GM21447 (cell line): Measurements from ENCODE around the gene ABI3BP.

ENCODE experiments used
- ATAC-seq: cut with Tn5 transposase; IDR thresholded peaks from one replicate; pipeline ENCODE4 v1.9.1; 2021; ENCODE audit not compliant: unreplicated experiment

Gene ABI3BP

GRCh38 chr3:100744671-100745070 is 248.6 kb downstream of the ABI3BP start:
- no peak for ATAC-seq

GRCh38 chr3:100743535-100743934 is 249.7 kb downstream of the ABI3BP start:
- no peak for ATAC-seq

DNA sequence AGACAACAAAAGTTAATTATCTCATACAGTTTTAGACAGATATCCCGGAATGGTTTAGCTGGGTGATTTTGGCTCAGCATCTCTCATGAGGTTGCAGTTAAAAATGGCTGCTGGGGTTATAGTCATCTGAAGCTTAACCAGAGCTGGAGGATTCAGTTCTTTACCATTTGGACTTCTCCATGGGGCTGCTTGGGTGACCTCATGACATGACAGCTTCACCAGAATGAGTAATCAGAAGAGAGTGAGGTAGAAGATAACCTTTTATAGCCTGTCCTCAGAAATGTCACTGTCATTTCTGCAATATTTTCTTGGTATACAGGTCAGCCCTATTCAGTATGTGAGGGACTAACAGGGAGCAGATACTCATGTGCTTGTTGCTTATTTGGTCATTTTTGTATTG is 253.0 kb downstream of the ABI3BP start:
- ATAC-seq = no peak

DNA sequence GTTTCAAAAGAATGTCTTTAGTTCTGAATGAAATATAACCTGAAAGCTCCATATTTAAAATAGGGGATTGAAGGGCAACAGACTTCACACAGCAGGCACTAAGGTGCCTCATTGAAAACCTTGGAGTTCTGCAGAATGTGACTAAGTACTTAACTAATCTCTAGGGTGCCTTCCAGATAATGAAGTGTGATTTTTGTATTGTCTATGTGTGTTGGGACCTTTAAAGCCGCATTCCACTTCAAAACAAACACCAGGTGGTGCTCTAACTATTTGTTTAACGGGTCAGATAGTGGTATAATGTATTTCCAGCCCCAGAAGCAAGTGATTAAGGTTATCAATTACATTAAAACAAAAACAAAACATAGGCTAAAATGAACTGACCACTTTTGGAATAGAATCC is 255.9 kb downstream of the ABI3BP start:
- no peak for ATAC-seq

DNA sequence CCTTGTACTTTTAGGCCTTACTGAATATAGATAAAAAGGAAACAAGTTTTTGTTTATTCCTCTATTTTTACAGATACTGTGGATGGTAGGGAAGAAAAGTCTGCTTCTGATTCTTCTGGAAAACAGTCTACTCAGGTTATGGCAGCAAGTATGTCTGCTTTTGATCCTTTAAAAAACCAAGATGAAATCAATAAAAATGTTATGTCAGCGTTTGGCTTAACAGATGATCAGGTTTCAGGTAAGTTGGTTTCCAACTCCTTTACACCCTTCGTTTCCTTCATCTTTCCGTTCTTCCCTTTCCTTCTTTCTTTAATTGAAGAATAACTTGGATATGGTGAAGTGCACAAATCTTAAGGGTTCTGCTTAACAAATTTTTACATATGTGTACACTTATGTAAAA is 260.8 kb downstream of the ABI3BP start:
- ATAC-seq = no peak

- peak; percentile 47 for ATAC-seq
Measured at GRCh38 chr3:100730524-100730923, 262.7 kb downstream of the ABI3BP start.

DNA sequence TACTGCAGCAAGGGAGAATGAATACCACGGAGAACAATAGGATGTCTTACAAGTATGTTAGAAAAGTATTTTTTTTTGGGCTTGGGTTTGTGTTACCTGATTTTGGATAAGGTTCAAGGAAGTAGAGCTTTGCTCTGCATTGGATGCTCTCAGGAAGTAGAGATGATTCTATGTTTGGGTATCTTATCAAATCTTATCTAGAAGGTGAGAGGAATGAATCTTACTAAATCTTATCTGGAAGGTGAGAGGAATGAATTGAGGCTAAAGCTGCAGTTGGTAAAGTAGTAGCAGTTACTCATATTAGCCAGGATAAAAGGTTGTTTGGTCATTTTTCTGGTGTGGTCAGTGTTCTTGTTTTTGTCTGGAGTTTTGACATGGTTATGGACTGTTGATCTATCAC is 266.5 kb downstream of the ABI3BP start:
- no peak for ATAC-seq

DNA sequence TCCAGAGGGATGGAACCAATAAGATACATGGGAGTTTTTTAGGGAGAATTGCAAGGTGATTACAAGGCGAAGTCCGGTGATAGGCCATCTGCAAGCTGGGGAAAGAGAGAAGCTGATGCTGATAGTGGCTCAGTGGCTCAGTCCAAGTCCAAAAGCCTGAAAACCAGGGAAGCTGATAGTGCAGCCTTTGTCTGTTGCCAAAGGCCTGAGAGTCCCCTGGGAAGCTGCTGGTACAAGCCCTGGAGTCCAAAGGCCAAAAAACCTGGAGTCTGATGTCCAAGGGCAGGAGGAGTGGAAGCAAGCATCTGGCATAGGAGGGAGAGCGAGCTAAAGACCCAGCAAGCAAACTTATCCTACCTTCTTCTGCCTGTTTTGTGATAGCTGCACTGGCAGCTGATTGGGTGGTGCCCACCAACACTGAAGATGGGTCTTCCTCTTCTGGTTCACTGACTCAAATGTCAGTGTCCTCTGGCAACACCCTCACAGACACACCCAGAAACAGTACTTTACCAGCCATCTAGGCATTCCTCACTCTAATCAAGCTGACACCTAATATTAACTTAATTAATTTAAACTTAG is 267.2 kb downstream of the ABI3BP start:
- ATAC-seq = no peak

- ATAC-seq = no peak
Measured at GRCh38 chr3:100720426-100720825, 272.8 kb downstream of the ABI3BP start.

DNA sequence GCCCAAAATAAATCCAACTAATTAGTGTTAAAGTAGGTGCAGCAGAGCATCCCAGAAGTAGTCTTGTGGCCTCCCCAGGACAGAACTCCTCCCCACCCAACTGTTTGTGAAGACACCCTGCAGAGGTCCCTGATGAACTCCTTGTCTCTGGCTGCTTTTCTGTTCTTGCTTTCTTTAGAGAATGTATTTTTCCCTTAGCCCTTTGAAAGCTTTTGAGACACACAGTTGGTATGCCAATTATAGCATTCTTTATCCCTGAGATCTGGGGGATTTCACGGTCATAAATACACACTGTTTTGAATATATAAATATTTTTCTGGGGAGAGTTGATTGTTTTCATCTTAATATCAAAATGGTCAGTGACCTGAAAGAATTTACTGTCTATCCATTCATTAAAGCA is 274.1 kb downstream of the ABI3BP start:
- no peak for ATAC-seq

DNA sequence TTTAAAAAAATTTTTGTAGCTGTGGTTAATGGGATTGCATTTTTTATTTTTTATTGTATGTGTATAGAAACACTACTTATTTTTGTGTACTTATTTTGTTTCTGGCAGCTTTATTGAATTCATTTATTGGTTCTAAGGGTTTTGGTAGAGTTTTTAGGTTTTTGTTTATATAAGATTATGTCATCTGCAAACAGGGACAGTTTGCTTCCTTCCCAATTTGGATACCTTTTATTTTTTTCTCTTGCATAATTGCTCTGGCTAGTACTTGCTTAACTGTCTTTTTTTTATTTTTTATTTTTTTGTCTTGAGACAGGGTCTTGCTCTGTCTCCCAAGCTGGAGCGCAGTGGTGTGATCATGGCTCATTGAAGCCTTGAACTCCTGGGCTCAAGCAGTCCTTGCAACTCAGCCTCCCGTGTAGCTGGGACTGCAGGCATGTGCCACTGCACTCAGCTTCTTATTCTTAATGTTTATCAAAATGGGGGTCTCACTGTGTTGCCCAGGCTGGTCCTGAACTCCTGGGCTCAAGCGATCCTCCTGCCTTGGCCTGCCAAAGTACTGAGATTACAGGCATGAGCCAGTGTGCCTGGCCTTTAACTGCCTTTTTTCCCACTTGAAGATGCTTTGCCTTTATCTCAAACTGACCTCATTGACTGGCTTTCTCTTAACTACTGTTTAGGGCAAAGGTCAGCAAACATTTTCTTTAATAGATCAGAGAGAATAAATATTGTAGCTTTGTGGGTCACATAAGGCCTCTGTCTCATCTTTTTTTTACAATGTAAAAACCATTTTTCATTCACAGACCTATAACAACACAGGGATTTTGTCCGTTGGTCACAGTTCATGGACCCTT is 275.4 kb downstream of the ABI3BP start:
- no peak for ATAC-seq

GRCh38 chr3:100717063-100717462 is 276.2 kb downstream of the ABI3BP start:
- ATAC-seq = no peak

- ATAC-seq = no peak
Measured at GRCh38 chr3:100715176-100715575, 278.0 kb downstream of the ABI3BP start.

DNA sequence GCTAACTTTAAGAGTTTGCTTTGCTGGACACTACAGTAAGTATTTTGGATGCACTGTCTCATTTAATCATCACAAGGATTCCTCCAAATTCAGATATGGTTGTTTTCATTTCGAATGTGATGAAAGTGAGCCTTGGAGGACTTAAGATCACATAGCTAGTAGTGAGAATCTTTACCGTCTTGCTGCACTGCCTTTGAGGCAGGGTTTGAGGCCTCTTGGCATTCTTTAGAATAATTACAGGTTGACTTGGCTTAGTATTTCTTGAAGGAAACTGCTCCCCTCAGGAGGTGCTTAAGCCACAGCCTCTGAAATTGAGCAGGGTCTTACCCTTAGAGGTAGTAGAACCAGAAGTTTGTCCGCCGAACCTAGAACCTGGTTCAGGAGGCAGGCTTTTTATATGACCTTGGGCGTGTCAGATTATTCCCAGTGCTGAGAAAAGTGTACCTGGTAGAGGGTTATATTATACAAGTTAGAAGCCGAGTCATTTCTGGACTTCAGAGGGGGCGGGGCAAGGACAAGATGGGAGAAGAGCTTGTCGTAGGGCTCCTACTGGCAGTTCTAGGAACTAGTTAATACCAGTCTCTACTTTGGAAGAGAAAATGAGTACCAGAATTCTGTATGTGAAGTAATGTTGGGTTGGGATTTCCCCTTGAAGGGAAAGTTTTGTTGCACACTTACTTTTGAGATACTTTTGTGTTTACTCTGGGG is 282.8 kb downstream of the ABI3BP start:
- peak; percentile 39 for ATAC-seq

DNA sequence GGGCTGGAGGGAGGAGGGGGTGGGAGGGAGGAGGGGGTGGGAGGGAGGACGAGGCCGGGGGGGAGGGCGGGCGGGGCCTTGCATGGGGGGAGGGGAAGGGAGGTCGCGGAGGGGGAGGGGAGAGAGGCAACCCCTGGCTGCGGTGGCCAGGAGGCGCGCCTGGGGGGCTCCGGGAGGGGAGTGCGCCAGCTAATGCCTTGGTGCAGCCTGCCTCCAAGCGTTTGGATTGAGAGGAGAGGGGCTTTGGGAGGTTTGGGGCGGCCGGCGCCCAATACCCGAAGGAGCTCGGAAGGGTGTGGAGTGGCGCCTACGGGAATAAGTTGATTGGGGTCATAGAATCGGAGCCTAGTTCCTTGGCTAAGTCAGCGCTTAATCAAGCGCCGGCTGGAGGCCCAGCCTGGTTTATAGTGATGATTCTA is 283.4 kb downstream of the ABI3BP start:
- ATAC-seq = no peak

GRCh38 chr3:100708989-100709841 is 284.0 kb downstream of the ABI3BP start, which contains the start of gene TFG:
Gene TFG, plus strand, starts transcription at chr3:100709494. Its CDS starts 4,192 bp downstream, at chr3:100713686.
- peak; percentile 93 for ATAC-seq

DNA sequence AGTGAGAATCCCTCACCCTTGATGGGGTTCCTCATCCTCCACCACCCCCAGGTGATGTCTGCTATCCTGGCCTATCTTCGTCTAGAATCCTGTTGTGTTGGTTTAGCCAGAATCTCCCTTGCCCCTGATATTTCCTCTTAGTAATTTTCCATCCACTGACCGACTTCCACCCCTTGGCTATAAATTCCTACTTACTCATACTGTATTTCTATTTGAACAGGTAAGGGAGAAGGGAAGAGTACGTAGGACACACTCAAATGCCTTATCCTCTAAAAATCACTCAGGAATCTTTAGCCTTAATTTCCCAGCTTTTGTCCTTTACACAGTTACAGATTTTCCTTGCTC is 284.6 kb downstream of the ABI3BP start:
- no peak for ATAC-seq

DNA sequence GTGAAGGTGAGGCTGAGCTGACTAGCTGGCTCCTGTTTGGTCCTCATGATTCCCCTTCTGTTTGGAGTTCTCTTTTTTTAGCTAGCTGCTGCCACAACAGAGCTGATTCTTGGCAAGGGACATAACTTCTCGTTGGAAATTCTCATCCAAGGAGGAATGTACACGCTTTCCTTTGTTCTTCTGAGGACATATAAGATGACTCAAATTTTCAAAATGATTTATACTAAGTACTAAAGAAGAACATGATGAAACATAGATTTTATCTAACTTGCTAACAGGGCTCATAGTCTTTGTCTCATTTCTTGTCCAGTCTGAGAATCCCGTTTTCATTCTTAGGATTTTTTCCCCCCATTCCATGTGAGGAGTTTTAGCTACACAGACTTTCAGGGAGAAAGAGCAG is 286.9 kb downstream of the ABI3BP start:
- ATAC-seq = no peak

- ATAC-seq = no peak
Measured at GRCh38 chr3:100703865-100704264, 289.4 kb downstream of the ABI3BP start.

GRCh38 chr3:100702980-100703345 is 290.3 kb downstream of the ABI3BP start:
- no peak for ATAC-seq
